ENCODE data around the gene DPP4. TPM values are rescaled to one million over a fixed set of nuclear protein-coding genes. Genes with fewer than 3 reads are reported as not detected.

DPP4 gene
- total RNA-seq, 1 donor from 2014 or later, result 1.9 TPM

DNA sequence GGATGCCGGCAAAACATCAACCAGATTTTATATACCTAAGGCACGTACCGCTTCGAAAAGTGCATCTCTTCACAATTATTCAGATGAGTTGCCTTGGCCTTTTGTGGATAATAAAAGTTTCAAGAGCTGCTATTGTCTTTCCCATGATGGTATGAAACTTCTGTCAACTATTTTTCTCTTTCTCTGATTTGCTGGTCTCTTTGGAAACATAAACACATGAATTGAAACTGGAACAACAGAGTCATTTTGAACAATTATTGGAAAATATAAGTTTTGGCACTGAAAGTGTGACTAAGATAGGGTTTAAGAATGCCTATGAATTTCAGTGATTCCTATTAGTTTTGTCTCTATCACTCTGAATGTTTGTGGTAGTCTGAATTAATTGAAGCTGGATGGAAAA lies 109.9 kb downstream of the DPP4 start:
- POLR2A ChIA-PET, result no interaction called here
- DNase-seq (no peak), ATAC-seq (ENCODE audit: low read depth) (no peak)
- no peaks in the 10 kb centered on the region for H3K9me3 Mint-ChIP-seq
- H3K27ac Mint-ChIP-seq, result no peak overlapping the region
- H3K27me3 Mint-ChIP-seq, result no peaks in the 10 kb centered on the region
- H3K36me3 Mint-ChIP-seq (ENCODE audit: low read depth), result no peaks in the 10 kb centered on the region
- intact Hi-C loops (cut with micrococcal nuclease), result no loop called here
- H3K4me1 Mint-ChIP-seq, result no peaks in the 10 kb centered on the region
- CTCF ChIA-PET, result no interaction called here
- TF ChIP-seq, protein P1, sequence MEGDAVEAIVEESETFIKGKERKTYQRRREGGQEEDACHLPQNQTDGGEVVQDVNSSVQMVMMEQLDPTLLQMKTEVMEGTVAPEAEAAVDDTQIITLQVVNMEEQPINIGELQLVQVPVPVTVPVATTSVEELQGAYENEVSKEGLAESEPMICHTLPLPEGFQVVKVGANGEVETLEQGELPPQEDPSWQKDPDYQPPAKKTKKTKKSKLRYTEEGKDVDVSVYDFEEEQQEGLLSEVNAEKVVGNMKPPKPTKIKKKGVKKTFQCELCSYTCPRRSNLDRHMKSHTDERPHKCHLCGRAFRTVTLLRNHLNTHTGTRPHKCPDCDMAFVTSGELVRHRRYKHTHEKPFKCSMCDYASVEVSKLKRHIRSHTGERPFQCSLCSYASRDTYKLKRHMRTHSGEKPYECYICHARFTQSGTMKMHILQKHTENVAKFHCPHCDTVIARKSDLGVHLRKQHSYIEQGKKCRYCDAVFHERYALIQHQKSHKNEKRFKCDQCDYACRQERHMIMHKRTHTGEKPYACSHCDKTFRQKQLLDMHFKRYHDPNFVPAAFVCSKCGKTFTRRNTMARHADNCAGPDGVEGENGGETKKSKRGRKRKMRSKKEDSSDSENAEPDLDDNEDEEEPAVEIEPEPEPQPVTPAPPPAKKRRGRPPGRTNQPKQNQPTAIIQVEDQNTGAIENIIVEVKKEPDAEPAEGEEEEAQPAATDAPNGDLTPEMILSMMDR (IDR thresholded peaks at IDR 0.05), result no peak
- no peak overlapping the region for H3K4me3 Mint-ChIP-seq

DNA sequence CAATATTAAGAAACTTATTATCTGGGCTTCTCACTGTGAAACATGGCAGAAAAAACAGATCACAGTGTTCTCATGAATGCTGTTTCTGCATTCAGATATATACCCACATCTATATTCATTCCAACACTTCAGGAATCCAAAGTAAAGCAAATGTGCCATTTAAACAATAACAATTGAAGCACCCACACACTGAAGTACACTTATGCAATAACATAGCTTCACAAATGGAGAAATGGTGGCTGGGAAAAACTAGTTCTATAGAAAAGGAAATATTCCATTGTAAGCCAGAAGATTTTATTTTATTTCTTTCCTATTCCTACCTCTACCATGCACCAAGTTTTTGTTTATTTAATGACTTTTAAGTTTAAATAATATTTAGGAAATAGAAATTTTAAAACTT lies 111.9 kb downstream of the DPP4 start:
- ChIA-PET POLR2A (no interaction called here), CTCF (no interaction called here)
- intact Hi-C loops (cut with micrococcal nuclease), result no loop called here
- no peaks in the 10 kb centered on the region for H3K36me3 Mint-ChIP-seq (ENCODE audit: low read depth)
- no peak overlapping the region for H3K27ac Mint-ChIP-seq
- ATAC-seq (ENCODE audit: low read depth) (no peak), DNase-seq (no peak)
- no peaks in the 10 kb centered on the region for H3K27me3 Mint-ChIP-seq
- H3K9me3 Mint-ChIP-seq, result no peaks in the 10 kb centered on the region
- no peak overlapping the region for H3K4me3 Mint-ChIP-seq
- TF ChIP-seq, protein P1 (IDR thresholded peaks at IDR 0.05), result no peak
- no peaks in the 10 kb centered on the region for H3K4me1 Mint-ChIP-seq

DNA sequence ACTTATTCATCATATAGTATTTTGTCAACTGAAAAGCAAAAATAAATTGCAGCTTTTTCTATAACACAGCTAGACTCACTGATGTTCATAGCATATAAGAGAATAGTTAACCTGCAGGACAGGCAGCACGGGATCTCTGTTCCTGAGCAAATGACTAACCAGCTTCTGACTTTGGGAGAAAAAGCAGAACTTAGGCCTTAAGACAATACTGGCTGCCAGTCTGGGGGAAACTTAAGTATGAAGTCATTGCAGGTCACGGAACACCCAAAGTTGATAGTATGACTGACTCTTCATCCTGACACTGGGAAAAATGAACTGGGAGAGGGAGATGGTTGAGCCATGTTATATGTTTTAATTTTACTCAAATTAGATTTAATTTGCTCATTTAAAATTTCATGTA lies 113.0 kb downstream of the DPP4 start:
- no peak for ATAC-seq (ENCODE audit: low read depth)
- H3K9me3 Mint-ChIP-seq, result no peaks in the 10 kb centered on the region
- CTCF ChIA-PET, result no interaction called here

DNA sequence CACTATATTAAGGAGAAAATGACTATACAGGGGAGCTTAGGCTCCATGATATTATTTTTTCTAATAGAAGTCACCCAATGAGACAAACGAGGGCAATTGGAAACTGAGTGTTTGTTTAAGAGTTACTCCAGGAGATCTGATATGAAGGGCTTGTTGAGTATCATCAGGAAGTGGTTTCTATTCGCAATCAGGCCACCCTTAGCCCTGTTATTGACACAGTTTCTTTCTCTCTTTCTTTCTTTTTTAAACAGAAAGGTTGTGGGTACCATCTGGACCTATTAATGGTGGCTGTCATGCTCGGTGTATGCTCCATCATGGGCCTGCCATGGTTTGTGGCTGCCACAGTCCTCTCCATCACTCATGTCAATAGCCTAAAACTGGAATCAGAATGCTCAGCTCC lies 117.3 kb downstream of the DPP4 start:
- no peak for ATAC-seq (ENCODE audit: low read depth)
- no peak overlapping the region for H3K27ac Mint-ChIP-seq
- POLR2A ChIA-PET, result no interaction called here

More for the DNA sequence above, 113.0 kb downstream of the DPP4 start:
- H3K4me1 Mint-ChIP-seq, result no peaks in the 10 kb centered on the region
- no peak for DNase-seq
- intact Hi-C loops (cut with micrococcal nuclease), result no loop called here
- no peaks in the 10 kb centered on the region for H3K27me3 Mint-ChIP-seq
- no peaks in the 10 kb centered on the region for H3K36me3 Mint-ChIP-seq (ENCODE audit: low read depth)
- no peak overlapping the region for H3K4me3 Mint-ChIP-seq
- POLR2A ChIA-PET, result no interaction called here
- H3K27ac Mint-ChIP-seq, result no peak overlapping the region
- TF ChIP-seq, protein P1 (IDR thresholded peaks at IDR 0.05), result no peak

DNA sequence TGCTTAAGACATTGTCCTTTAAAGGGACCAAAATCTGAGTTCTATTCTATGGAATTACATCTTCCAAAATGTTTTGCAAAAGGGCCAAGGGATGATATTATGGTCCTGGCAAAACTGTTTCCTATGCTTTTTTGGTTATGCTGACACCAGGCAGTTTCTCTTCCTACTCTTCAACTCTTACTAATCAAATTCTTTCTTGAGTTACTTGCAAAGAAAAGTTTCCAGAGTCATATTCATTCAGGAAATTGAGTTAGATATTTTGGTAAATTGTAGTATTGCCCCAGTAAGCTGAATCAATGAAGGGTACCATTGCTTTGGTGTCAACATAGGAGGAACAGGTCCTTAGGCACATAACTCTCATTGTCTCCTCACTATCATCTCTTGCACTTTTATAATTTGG lies 118.8 kb downstream of the DPP4 start:
- Mint-ChIP-seq H3K4me3 (no peak overlapping the region), H3K9me3 (no peaks in the 10 kb centered on the region)
- intact Hi-C loops (cut with micrococcal nuclease), result no loop called here

More for the DNA sequence above, 117.3 kb downstream of the DPP4 start:
- no peak for DNase-seq
- no peaks in the 10 kb centered on the region for H3K9me3 Mint-ChIP-seq
- no peaks in the 10 kb centered on the region for H3K27me3 Mint-ChIP-seq
- intact Hi-C loops (cut with micrococcal nuclease), result no loop called here
- CTCF ChIA-PET, result no interaction called here
- no peaks in the 10 kb centered on the region for H3K4me1 Mint-ChIP-seq
- TF ChIP-seq, protein P1 (IDR thresholded peaks at IDR 0.05), result no peak
- no peak overlapping the region for H3K4me3 Mint-ChIP-seq
- H3K36me3 Mint-ChIP-seq (ENCODE audit: low read depth), result no peaks in the 10 kb centered on the region

More for the DNA sequence above, 118.8 kb downstream of the DPP4 start:
- ChIA-PET POLR2A (no interaction called here), CTCF (no interaction called here)
- H3K36me3 Mint-ChIP-seq (ENCODE audit: low read depth), result no peaks in the 10 kb centered on the region
- DNase-seq (no peak), ATAC-seq (ENCODE audit: low read depth) (no peak)
- TF ChIP-seq, protein P1 (IDR thresholded peaks at IDR 0.05), result no peak
- H3K27ac Mint-ChIP-seq, result no peak overlapping the region
- no peaks in the 10 kb centered on the region for H3K4me1 Mint-ChIP-seq
- H3K27me3 Mint-ChIP-seq, result no peaks in the 10 kb centered on the region
